Fibroblast of skin of abdomen (primary cell): ENCODE measurements around the gene DGKI.

Source experiments
- DNase-seq: peaks from one replicate; pipeline ENCODE4 v3.0.0-alpha.2; 2013

Gene DGKI

DNA sequence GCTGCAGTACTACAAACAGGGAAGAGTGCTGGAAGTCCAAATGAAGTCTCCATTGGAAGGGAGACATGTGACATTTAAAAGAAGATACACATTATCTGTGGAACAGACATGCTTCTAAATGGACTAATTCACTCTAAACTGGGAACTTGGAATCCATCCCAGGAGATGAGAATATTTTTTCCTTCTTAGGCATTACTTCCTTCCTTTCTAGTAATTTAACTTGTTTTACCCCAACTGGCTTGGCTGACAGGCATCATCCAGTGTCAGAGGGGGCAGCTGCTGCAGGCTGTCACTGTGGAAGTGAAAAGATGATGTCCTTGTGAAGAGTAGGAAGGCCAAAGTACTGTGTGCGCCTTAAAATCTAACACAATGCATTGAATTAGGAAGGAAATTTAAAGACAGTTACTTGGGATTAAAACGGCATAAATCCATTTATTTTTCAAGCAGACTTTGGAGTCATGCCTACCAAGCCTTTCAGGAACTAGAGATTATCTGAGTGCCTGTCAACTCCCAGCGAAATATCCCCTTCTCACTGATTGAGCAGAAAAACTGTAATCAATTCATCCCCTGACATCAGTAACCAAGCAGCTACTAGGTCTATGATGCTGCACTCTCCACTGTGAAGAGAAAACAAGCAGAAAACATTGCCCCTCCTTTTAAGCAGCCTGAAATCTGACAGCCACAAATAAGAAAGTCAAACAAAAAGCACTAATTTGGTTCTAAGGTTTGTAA is 161.2 kb downstream of the DGKI start:
- no peak for DNase-seq

DNA sequence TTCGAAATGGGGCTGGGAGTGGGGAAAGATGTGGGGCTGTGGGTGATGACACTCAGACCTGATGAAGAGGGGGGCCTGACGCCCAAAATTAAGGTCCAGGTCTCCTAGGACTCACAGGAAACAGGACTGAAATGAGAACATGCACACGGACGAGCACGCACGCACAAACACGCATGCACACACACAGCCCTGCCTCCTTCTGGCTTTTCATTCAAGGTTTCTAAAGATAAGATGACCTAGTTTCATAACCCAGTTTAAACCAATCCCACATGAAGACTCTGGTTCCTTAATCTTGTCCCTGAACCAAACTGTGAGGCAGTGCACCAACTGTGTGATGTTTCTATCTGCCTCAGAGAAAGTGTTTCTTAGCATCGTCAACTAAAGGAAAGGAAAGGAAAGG is 162.0 kb downstream of the DGKI start:
- no peak for DNase-seq

DNA sequence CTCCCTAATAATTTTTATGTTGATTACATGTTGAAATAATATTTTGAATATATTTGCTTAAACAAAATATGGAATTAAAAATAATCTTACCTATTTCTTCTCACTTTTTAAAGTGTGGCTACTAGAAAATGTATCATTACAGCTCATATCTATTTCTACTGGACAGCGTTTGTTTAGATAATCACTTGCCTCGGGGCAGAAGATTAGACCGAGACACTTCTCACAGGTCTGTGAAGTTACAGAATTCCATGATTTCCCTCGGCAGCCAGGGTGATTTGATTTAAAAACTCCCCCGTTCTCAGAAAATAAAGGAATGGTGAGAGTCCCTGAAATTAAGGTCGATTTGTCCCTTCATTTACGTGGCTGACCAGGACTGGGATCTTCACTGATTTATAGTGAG is 162.5 kb downstream of the DGKI start:
- no peak for DNase-seq

DNA sequence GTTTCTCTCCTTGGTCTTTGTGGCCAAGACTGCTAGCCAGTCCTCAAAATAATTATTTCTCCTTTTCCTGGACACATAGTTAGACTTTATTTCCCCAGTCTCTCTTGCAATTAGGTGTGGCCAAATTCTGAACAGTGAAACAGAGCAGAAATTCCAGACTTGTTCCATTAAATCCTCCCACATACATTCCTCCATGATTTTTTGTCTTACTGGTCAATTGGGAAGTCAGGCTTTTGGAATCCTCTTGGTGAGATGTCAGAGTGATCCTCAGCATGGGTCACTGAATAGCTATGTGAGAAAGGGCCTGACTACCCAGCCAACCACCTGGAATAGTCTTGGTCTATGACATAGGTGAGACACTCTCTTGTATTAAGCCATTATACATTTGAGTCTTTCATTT is 164.2 kb downstream of the DGKI start:
- peak; percentile 92 for DNase-seq

DNA sequence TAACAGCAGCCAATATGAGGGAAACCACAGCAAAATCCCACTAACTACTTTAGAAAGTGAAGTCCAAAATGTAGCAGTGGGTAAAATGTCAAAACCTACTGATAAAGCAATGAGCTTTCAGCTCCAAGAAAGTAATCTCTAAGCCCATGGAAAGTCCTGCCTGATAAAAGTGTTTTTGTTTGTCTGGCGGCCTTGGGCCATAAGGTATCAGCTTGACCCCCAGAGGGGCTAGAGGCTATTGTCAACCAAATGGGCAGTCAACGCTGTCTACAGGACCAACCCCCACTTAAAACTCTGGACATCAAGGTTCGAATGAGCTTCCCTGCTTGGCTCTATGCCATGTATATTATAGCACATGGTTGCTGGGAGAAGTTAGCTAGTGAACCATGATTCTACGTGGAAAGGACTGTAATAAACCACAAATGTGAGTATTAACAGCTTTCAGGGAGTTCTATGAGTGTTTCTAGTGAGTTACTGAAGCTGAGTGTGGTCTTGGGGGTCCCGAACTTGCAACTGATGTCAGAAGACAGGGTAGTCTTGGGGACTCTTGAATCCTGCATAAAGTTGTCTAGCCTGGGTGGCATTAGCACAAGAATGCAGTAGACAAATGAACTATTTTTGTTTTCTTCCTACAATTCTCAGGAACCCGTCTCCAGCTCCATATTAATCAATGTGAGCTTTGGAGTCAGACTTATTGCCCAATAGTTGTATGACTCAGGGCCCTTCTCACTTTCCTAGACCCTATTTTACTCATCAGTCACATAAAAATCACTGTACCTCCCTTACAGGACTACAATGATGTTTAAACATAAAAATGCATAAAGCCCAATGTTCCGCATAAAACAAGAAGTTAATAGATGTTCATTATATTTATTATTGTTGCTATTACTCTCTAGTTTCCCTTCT is 164.9 kb downstream of the DGKI start:
- DNase-seq: peak; percentile 95

DNA sequence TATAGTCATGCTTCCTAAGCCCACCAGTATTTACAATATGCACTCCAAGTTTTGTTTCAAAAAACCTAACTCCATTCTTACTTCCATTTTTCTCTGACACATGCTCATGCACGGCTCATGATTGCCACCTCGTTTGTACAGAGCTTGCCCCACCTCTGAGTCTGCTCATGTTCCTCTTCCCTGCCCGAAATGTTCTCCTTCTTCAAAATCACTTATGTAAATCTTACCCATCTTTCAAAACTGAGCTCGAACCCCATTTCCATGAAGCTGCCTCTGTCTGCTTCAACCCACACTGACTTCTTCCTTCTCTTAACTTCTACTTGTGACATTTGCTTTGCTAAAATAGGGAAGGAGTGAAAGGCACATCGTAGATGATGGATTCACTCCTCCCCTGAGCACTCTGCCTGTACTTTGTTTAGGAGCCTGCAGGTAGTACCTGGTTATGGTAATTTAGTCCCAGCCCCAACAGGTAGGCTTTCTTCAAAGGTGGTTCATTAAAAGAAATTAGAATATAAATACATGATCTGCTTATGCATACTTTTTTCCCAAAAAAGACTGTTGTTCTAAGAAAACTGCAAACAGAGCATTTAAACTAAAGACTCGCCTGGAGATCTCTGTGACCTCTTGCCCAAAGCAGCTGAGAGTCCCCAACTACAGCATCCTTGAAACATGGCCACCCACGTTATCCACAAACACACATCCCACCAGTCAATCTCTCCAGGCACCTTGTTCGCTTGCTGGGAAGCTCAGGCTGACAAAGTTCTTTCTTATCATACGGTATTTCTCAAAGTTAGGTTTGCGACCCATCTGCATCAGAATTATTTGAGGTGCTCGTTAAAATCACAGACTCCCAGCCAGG is 172.0 kb downstream of the DGKI start:
- DNase-seq: no peak

DNA sequence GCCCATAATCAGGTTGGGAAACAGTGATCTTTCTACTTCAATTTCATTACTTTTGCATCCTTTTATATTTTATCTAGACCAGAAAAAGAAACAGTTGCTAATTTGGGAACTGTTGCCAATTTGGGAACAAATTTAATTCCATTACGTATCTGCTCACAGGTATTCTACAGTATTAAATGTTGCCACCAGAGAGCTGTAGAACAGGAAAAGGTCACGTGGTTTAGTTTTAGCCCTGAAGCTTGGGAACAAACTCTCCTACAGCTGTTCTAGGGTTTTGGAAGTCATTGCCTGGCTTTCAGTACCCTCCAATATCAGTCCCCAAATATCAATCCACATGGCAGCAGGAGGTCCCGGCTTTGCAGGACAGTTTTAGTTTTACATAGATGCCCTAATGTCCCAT is 172.7 kb downstream of the DGKI start:
- DNase-seq: no peak

DNA sequence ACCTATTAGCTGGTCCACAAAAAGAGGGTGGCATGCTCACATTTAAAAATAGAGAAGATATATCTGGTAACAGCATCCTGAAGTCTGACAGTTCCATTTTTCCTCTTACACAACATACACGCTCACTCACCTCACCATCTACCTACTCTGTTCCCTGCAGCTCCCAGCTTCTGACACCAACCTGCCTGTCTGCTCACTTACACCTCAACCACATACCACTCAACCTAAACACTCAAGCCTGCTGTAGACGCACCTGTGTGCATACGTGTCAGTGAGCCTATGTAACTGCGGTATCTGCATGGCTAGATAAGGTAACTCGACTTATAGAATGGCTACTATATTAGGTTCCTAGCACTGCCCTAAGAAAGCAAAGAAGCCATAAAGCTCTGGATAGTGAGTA is 174.9 kb downstream of the DGKI start:
- DNase-seq: no peak

GRCh38 chr7:137670222-137671064 is 176.3 kb downstream of the DGKI start:
- peak; percentile 60 for DNase-seq

DNA sequence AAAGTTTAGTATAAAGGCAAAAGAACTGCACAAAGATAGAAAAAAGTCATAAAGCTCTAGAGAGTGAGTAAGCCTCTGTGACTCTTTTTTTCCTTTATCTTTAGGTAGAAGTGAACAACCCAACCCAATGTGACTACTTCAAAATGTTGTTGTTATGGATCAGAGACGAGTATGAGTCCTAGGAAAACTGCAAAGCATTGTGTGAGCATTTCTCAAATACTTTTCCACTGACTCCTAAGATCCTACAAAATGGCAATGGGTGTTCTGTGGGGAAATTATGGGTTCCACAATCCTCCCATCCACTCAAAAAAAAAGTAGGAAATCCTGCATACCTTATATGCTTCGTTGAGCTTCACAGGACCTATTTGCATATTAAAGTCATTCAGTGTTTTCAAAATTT is 177.1 kb downstream of the DGKI start:
- peak; percentile 44 for DNase-seq

- DNase-seq: no peak
Observed at GRCh38 chr7:137668404-137668803, 178.4 kb downstream of the DGKI start.

DNA sequence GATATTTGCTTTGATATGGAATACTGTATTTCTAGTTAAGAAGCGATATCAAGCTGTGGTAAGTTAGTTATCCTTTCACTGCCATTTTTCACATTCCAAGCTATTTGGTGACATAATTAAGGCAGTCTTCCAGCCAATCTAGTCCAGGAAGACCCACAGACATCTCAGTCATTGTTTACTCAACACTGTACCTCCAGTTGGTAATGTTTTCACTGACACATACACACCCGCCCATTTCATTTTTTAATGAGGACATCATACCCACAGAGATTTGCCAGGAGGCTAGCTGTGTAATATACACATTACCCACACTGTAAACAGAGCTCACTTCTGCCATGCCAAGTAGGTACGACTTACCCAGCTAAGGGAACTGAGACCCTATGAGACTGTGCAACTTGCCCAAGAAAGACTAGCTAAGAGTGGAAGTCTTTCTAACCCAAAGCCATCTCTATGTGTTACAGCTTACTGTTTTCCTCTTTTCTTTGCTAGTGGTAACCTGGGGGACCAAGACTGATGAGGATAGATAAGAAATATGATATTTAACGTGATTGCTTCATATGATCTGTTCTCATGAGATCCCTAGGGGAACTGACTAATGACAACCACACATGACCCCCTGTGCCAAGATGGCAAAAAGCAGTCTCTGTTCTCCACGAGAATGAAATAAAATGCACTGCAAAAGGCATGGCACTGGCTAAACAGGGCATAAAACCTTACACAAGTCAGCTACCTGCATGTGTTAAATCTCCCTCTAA is 179.0 kb downstream of the DGKI start:
- peak; percentile 86 for DNase-seq

GRCh38 chr7:137664846-137665245 is 181.9 kb downstream of the DGKI start:
- DNase-seq: no peak

- no peak for DNase-seq
Observed at GRCh38 chr7:137661634-137662033, 185.1 kb downstream of the DGKI start.

DNA sequence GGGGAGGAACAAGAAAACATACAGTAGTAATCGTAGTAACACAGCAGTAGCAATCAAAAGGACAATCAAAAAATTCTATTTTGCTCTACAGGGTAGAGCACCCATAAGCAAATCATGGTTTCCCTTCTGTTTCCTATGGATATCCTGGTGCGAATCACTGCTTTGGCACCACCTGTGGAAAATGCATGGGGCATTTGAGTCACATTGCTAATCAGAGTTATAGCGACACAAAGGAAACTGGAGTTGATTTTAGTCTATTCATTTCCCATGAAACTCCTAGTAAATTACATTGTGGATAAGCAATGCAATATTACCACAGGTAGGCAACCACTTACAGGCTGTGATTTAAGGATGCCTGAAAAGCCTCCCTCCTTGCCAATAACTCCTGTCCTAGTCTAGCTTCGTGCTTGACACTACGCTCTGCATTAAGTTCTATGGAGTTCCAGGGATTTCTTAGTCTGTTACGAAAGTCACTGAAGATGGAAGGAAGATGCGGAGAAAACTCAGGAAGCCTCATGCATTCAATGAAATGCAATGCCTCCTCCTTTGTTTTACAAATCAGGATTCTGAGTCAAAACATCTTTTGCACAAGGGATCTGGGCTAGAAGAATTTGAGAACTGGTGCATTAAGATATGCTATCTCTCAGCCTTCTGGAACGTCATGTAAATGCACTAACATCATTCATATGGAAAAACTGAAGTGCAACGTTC is 188.4 kb downstream of the DGKI start:
- no peak for DNase-seq

GRCh38 chr7:137657476-137658189 is 189.1 kb downstream of the DGKI start:
- no peak for DNase-seq

DNA sequence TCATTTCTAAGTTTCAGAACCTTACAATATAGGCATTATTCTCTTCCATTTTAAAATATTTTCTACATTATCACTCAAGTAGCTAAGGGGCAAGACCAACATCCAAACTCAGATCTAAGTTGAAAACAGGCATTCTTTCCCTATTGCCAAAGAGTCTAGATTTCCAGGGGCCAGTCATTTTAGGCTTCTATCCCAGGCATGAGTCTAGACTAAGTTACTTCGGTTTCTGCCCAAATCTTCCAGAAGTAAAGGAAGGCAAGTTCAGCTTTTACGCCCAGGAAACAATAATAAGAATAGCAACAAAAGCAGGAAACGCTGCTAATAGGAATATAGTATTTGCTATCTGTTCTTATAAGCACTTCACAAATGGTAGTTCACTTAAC is 189.9 kb downstream of the DGKI start:
- DNase-seq: no peak

- DNase-seq: peak; percentile 73
Observed at GRCh38 chr7:137656227-137656849, 190.4 kb downstream of the DGKI start.

DNA sequence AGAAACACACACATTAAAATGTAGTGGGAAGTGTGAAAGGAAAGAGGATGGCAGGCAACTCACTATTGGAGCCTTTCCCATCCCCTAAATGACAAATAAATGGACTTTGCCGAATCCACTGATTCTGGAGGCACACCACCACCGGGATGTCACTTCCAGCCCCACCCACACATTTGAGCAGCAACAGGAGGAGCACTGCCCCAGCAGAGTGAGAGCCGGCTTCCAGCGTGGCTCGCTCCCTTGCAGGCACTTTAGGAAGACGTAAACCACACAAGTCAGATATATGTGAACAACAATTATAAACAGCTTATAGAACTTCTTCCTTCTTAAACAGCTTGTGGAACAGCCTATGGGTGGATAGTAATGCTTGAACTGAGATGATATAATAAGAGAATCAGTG is 191.0 kb downstream of the DGKI start:
- no peak for DNase-seq
